ENCODE data around the gene LNPEP. TPM values are rescaled to one million over a fixed set of nuclear protein-coding genes. Genes with fewer than 3 reads are reported as not detected.

The LNPEP gene
- total and polyA plus RNA-seq, 10 of the 15 experiments (the other 5 are each of a cell fraction or from before 2014, with no cell fraction given) = 5.6 to 54.9 (median 25.0) TPM

DNA sequence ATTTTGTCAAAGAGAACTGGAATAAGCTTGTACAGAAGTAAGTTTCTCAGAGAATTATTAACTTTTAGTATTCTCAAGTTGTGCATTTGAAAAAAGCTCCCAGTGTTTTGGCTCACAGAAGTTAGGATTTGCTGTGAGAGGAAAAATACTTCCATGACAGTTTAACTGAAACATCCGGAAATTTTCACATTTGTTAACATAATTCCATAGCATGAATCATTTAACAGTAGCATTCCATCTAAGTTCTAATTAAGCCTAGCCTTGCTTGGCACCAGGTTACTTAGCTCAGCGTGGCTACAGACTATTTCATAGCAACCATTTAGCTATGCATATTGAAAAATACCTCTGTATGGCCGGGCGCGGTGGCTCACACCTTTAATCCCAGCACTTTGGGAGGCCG, 90.8 kb downstream of the LNPEP start (continued):
- TF ChIP-seq, protein P1, sequence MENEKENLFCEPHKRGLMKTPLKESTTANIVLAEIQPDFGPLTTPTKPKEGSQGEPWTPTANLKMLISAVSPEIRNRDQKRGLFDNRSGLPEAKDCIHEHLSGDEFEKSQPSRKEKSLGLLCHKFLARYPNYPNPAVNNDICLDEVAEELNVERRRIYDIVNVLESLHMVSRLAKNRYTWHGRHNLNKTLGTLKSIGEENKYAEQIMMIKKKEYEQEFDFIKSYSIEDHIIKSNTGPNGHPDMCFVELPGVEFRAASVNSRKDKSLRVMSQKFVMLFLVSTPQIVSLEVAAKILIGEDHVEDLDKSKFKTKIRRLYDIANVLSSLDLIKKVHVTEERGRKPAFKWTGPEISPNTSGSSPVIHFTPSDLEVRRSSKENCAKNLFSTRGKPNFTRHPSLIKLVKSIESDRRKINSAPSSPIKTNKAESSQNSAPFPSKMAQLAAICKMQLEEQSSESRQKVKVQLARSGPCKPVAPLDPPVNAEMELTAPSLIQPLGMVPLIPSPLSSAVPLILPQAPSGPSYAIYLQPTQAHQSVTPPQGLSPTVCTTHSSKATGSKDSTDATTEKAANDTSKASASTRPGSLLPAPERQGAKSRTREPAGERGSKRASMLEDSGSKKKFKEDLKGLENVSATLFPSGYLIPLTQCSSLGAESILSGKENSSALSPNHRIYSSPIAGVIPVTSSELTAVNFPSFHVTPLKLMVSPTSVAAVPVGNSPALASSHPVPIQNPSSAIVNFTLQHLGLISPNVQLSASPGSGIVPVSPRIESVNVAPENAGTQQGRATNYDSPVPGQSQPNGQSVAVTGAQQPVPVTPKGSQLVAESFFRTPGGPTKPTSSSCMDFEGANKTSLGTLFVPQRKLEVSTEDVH (IDR thresholded peaks at IDR 0.05; ENCODE audit: low read depth, partially characterized antibody) = no peak
- TF ChIP-seq ZNF24 (IDR thresholded peaks at IDR 0.05) (no peak), CBFB (IDR thresholded peaks at IDR 0.05; ENCODE audit: low read depth) (no peak), IRF3 (IDR thresholded peaks at IDR 0.05) (no peak), YY1 (IDR thresholded peaks at IDR 0.05; ENCODE audit: low read depth, low read length) (no peak), ZNF622 (IDR thresholded peaks at IDR 0.05) (no peak), ZNF217 (IDR thresholded peaks at IDR 0.05) (no peak), REST (IDR thresholded peaks at IDR 0.05; ENCODE audit: low read depth, low read length) (no peak), PBX3 (IDR thresholded peaks at IDR 0.05; ENCODE audit: insufficient replicate concordance, low read depth, low read length) (no peak), GATAD2B (conservative IDR thresholded peaks at IDR 0.05; ENCODE audit: low read depth) (no peak)
- TF ChIP-seq, protein P2, sequence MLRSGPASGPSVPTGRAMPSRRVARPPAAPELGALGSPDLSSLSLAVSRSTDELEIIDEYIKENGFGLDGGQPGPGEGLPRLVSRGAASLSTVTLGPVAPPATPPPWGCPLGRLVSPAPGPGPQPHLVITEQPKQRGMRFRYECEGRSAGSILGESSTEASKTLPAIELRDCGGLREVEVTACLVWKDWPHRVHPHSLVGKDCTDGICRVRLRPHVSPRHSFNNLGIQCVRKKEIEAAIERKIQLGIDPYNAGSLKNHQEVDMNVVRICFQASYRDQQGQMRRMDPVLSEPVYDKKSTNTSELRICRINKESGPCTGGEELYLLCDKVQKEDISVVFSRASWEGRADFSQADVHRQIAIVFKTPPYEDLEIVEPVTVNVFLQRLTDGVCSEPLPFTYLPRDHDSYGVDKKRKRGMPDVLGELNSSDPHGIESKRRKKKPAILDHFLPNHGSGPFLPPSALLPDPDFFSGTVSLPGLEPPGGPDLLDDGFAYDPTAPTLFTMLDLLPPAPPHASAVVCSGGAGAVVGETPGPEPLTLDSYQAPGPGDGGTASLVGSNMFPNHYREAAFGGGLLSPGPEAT (IDR thresholded peaks at IDR 0.05; ENCODE audit: low read depth) = no peak

Data from GM12878 (cell line).